ENCODE data around the gene BACH2. TPM values are rescaled to one million over a fixed set of nuclear protein-coding genes. Genes with fewer than 3 reads are reported as not detected.

BACH2 gene
- polyA plus RNA-seq, 1 donor (not counting 4 experiments of a cell fraction or from before 2014, with no cell fraction given): 0.50 TPM

DNA sequence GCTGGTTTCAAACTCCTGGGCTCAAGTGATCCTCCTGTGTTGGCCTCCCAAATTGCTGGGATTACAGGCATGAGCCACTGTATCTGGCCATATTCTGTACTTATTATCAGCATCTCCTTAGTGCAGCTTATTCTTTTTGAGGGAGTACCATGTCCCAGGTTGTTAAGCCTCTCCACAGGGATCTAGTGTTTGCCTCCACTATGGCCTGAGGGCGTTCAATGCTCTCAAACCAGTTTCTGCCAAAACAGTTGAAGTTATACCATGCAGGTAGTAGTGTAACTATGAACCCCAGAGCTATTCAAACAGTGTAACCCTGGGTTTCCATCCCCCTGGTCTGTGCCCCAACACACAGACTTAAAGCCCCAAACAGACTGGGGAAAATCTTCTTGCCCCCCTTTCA lies 81.7 kb downstream of the BACH2 start:
- dilution Hi-C loops (cut with MboI; ENCODE audit: extremely low pct_ligation_motif_present, low sequenced_read_pairs): no loop called here
- Histone ChIP-seq H3K4me3 (ENCODE audit: control insufficient read depth in 2 of 3, extremely low read depth in 1 of 3, insufficient read depth in 2 of 3, low read depth in 1 of 3, low read length in 3 of 3) (no peak overlapping the region), H4K20me1 (ENCODE audit: control insufficient read depth, extremely low read depth, insufficient read depth, low read length) (no peaks in the 10 kb centered on the region), H3K9me3 (ENCODE audit: control insufficient read depth, low read depth, low read length) (no peaks in the 10 kb centered on the region), H2AFZ (ENCODE audit: control insufficient read depth, low read length) (no peak overlapping the region), H3K9me1 (ENCODE audit: control insufficient read depth, extremely low read depth, insufficient read depth, low read length) (no peaks in the 10 kb centered on the region), H3K4me2 (ENCODE audit: control insufficient read depth, extremely low read depth, insufficient read depth, low read depth, low read length) (no peak overlapping the region), H3K9ac (ENCODE audit: control insufficient read depth, extremely low read depth, insufficient read depth, low read length) (no peak overlapping the region), H3K27ac (ENCODE audit: control insufficient read depth, insufficient read depth, low read length) (no peak overlapping the region), H3K4me1 (ENCODE audit: control insufficient read depth, extremely low read depth, insufficient read depth, low read length) (peaks cover 29% of the 10 kb centered on the region), H3K36me3 (ENCODE audit: control insufficient read depth in 2 of 2, extremely low read depth in 1 of 2, insufficient read depth in 2 of 2, low read length in 2 of 2) (no peaks in the 10 kb centered on the region), H3K27me3 (ENCODE audit: control insufficient read depth, extremely low read depth, insufficient read depth, low read length) (no peaks in the 10 kb centered on the region), H3K79me2 (ENCODE audit: control insufficient read depth, insufficient read depth, low read length) (no peaks in the 10 kb centered on the region)
- no peak for DNase-seq (ENCODE audit: low read depth, low spot score)
- FAIRE-seq: no peak
- TF ChIP-seq EZH2 (IDR thresholded peaks at IDR 0.05; ENCODE audit: low read length): no peak
- TF ChIP-seq, protein P1, sequence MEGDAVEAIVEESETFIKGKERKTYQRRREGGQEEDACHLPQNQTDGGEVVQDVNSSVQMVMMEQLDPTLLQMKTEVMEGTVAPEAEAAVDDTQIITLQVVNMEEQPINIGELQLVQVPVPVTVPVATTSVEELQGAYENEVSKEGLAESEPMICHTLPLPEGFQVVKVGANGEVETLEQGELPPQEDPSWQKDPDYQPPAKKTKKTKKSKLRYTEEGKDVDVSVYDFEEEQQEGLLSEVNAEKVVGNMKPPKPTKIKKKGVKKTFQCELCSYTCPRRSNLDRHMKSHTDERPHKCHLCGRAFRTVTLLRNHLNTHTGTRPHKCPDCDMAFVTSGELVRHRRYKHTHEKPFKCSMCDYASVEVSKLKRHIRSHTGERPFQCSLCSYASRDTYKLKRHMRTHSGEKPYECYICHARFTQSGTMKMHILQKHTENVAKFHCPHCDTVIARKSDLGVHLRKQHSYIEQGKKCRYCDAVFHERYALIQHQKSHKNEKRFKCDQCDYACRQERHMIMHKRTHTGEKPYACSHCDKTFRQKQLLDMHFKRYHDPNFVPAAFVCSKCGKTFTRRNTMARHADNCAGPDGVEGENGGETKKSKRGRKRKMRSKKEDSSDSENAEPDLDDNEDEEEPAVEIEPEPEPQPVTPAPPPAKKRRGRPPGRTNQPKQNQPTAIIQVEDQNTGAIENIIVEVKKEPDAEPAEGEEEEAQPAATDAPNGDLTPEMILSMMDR (optimal IDR thresholded peaks at IDR 0.05 in 1 of 3, IDR thresholded peaks at IDR 0.05 in 1 of 3, conservative IDR thresholded peaks at IDR 0.05 in 1 of 3; ENCODE audit: extremely low read depth in 1 of 3, insufficient read depth in 2 of 3, low read length in 3 of 3): no peak

GRCh38 chr6:90214461-90214860 lies 82.2 kb downstream of the BACH2 start:
- dilution Hi-C loops (cut with MboI; ENCODE audit: extremely low pct_ligation_motif_present, low sequenced_read_pairs): no loop called here
- Histone ChIP-seq H3K9ac (ENCODE audit: control insufficient read depth, extremely low read depth, insufficient read depth, low read length) (no peak overlapping the region), H3K4me2 (ENCODE audit: control insufficient read depth, extremely low read depth, insufficient read depth, low read depth, low read length) (no peak overlapping the region), H3K79me2 (ENCODE audit: control insufficient read depth, insufficient read depth, low read length) (no peaks in the 10 kb centered on the region), H4K20me1 (ENCODE audit: control insufficient read depth, extremely low read depth, insufficient read depth, low read length) (no peaks in the 10 kb centered on the region), H3K27me3 (ENCODE audit: control insufficient read depth, extremely low read depth, insufficient read depth, low read length) (no peaks in the 10 kb centered on the region), H3K4me1 (ENCODE audit: control insufficient read depth, extremely low read depth, insufficient read depth, low read length) (peaks cover 24% of the 10 kb centered on the region), H2AFZ (ENCODE audit: control insufficient read depth, low read length) (no peak overlapping the region), H3K36me3 (ENCODE audit: control insufficient read depth in 2 of 2, extremely low read depth in 1 of 2, insufficient read depth in 2 of 2, low read length in 2 of 2) (no peaks in the 10 kb centered on the region), H3K27ac (ENCODE audit: control insufficient read depth, insufficient read depth, low read length) (no peak overlapping the region), H3K4me3 (ENCODE audit: control insufficient read depth in 2 of 3, extremely low read depth in 1 of 3, insufficient read depth in 2 of 3, low read depth in 1 of 3, low read length in 3 of 3) (no peak overlapping the region), H3K9me1 (ENCODE audit: control insufficient read depth, extremely low read depth, insufficient read depth, low read length) (no peaks in the 10 kb centered on the region), H3K9me3 (ENCODE audit: control insufficient read depth, low read depth, low read length) (no peaks in the 10 kb centered on the region)
- DNase-seq (ENCODE audit: low read depth, low spot score) (no peak), FAIRE-seq (no peak)
- TF ChIP-seq, protein P1 (optimal IDR thresholded peaks at IDR 0.05 in 1 of 3, IDR thresholded peaks at IDR 0.05 in 1 of 3, conservative IDR thresholded peaks at IDR 0.05 in 1 of 3; ENCODE audit: extremely low read depth in 1 of 3, insufficient read depth in 2 of 3, low read length in 3 of 3): no peak
- TF ChIP-seq EZH2 (IDR thresholded peaks at IDR 0.05; ENCODE audit: low read length): no peak

Measured in keratinocyte (primary cell).